OCI-LY1 (cell line): ENCODE results near the gene SHLD1.

ENCODE experiments used
- H2AFZ ChIP-seq: fragments of 200-600 bp; sonication (generic), shearing (Covaris generic); 2 replicates; pipeline ENCODE4 v1.6.0; 2014; ENCODE audit warnings: antibody characterized with exemption, mild to moderate bottlenecking, low read length
- H3F3A ChIP-seq: fragments of 200-600 bp; sonication (generic), shearing (Covaris generic); 2 replicates; pipeline ENCODE4 v1.6.0; 2014; ENCODE audit warnings: mild to moderate bottlenecking, antibody characterized with exemption, low read length, moderate library complexity; ENCODE audit not compliant: insufficient read depth
- H3K27ac ChIP-seq: fragments of 200-600 bp; sonication (generic); 2 replicates; pipeline ENCODE4 v1.5.1; 2014; ENCODE audit warnings: low read length, mixed run types, mild to moderate bottlenecking, low read depth; ENCODE audit not compliant: poor library complexity, severe bottlenecking
- H3K27me3 ChIP-seq: fragments of 200-600 bp; sonication (generic); 2 replicates; pipeline ENCODE4 v1.6.0; 2014; ENCODE audit warnings: antibody characterized with exemption, mild to moderate bottlenecking, low read length, moderate library complexity; ENCODE audit not compliant: insufficient read depth
- H3K36me3 ChIP-seq: fragments of 200-600 bp; sonication (generic); 2 replicates; pipeline ENCODE4 v1.6.1; 2014; ENCODE audit warnings: mild to moderate bottlenecking, antibody characterized with exemption, low read length, moderate library complexity, mixed read lengths; ENCODE audit not compliant: insufficient read depth
- H3K4me1 ChIP-seq: fragments of 200-600 bp; sonication (generic); 2 replicates; pipeline ENCODE4 v1.5.1; 2014; ENCODE audit warnings: mild to moderate bottlenecking, low read length, moderate library complexity; ENCODE audit not compliant: insufficient read depth, severe bottlenecking
- H3K4me2 ChIP-seq: fragments of 200-600 bp; sonication (generic), shearing (Covaris generic); 2 replicates; pipeline ENCODE4 v1.6.1; 2014; ENCODE audit warnings: low read length
- H3K4me3 ChIP-seq: fragments of 200-600 bp; sonication (generic); 2 replicates; pipeline ENCODE4 v1.5.1; 2014; ENCODE audit warnings: low read length, low read depth, mild to moderate bottlenecking, mixed read lengths; ENCODE audit not compliant: poor library complexity, severe bottlenecking
- H3K79me2 ChIP-seq: fragments of 200-600 bp; shearing (Covaris generic); 2 replicates; pipeline ENCODE4 v1.6.1; 2016; ENCODE audit warnings: mixed run types, low read length, mixed read lengths; ENCODE audit not compliant: insufficient read depth
- H3K9ac ChIP-seq: fragments of 200-600 bp; sonication (generic), shearing (Covaris generic); 2 replicates; pipeline ENCODE4 v1.6.1; 2014; ENCODE audit warnings: mild to moderate bottlenecking, low read length, mixed read lengths
- H3K9me2 ChIP-seq: fragments of 200-600 bp; sonication (generic), shearing (Covaris generic); 2 replicates; pipeline ENCODE4 v1.6.1; 2014; ENCODE audit warnings: low read depth, mild to moderate bottlenecking, low read length, mixed read lengths
- H3K9me3 ChIP-seq: fragments of 200-600 bp; shearing (Covaris generic); 2 replicates; pipeline ENCODE4 v1.6.1; 2014; ENCODE audit warnings: low read length, mixed read lengths
- H4K20me1 ChIP-seq: fragments of 200-600 bp; sonication (generic), shearing (Covaris generic); 2 replicates; pipeline ENCODE4 v1.6.0; 2016; ENCODE audit warnings: mild to moderate bottlenecking, low read length; ENCODE audit not compliant: insufficient read depth
- CTCF ChIP-seq: fragments of 200-600 bp; sonication (generic), shearing (Covaris generic); IDR thresholded peaks from 2 replicates; pipeline ENCODE4 v1.5.1; 2017; ENCODE audit warnings: mild to moderate bottlenecking, antibody characterized with exemption, low read length, moderate library complexity, mixed read lengths
- EZH2 ChIP-seq: fragments of 200-600 bp; sonication (generic), shearing (Covaris generic); IDR thresholded peaks from 2 replicates; pipeline ENCODE4 v1.8.0; 2017; ENCODE audit warnings: borderline replicate concordance, mixed run types, mild to moderate bottlenecking, antibody characterized with exemption, low read length, moderate library complexity, mixed read lengths

The SHLD1 gene

GRCh38 chr20:5770987-5771318 lies 20.8 kb downstream of the SHLD1 start:
- H3K9ac ChIP-seq = peak overlapping the region; percentile 44; the same call in 1 of the 2 replicates
- H2AFZ ChIP-seq = no peak overlapping the region
- TF ChIP-seq EZH2 (no peak), CTCF (no peak)
- peaks cover 60% of the 10 kb centered on the region for H3K4me1 ChIP-seq
- H3F3A ChIP-seq = peaks cover 11% of the 10 kb centered on the region; the same call in 1 of the 2 replicates
- H3K36me3 ChIP-seq = peaks cover 45% of the 10 kb centered on the region
- H4K20me1 ChIP-seq = no peaks in the 10 kb centered on the region
- H3K9me3 ChIP-seq = no peaks in the 10 kb centered on the region
- no peaks in the 10 kb centered on the region for H3K9me2 ChIP-seq
- H3K79me2 ChIP-seq = peaks cover 3% of the 10 kb centered on the region; the same call in 1 of the 2 replicates
- peak overlapping the region; percentile 89 for H3K27ac ChIP-seq
- no peak overlapping the region for H3K4me3 ChIP-seq
- H3K4me2 ChIP-seq = peak overlapping the region; percentile 72
- no peaks in the 10 kb centered on the region for H3K27me3 ChIP-seq

DNA sequence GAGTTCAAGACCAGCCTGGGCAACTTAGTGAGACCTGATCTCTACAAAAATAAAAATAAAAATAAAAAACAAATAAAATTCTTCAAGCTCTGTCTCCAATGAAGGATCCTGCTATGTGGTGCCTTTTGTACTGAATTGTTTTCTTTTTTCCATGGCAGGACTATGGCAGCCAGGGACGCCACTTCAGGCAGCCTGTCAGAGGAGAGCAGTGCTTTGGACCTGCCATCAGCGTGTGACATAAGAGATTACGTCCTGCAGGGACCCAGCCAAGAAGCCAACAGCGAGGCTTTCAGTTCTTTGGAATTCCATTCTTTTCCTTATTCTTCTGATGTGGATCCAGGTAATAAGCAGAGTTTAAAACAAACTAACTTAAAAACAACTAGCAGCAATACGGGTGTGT lies 22.5 kb downstream of the SHLD1 start:
- H3K9me2 ChIP-seq = no peaks in the 10 kb centered on the region
- H3K27ac ChIP-seq = no peak overlapping the region
- no peaks in the 10 kb centered on the region for H3K27me3 ChIP-seq
- H2AFZ ChIP-seq = no peak overlapping the region
- 0 out of 2 replicates have a peak, but pooled peaks cover 3% of the 10 kb centered on the region for H3K79me2 ChIP-seq
- peaks cover 11% of the 10 kb centered on the region; the same call in 1 of the 2 replicates for H3F3A ChIP-seq
- no peak overlapping the region for H3K4me3 ChIP-seq
- peaks cover 56% of the 10 kb centered on the region for H3K36me3 ChIP-seq
- no peaks in the 10 kb centered on the region for H3K9me3 ChIP-seq
- no peak for TF ChIP-seq CTCF
- no peak for TF ChIP-seq EZH2
- no peak overlapping the region for H3K9ac ChIP-seq
- peaks cover 42% of the 10 kb centered on the region for H3K4me1 ChIP-seq
- H3K4me2 ChIP-seq = no peak overlapping the region
- H4K20me1 ChIP-seq = no peaks in the 10 kb centered on the region

DNA sequence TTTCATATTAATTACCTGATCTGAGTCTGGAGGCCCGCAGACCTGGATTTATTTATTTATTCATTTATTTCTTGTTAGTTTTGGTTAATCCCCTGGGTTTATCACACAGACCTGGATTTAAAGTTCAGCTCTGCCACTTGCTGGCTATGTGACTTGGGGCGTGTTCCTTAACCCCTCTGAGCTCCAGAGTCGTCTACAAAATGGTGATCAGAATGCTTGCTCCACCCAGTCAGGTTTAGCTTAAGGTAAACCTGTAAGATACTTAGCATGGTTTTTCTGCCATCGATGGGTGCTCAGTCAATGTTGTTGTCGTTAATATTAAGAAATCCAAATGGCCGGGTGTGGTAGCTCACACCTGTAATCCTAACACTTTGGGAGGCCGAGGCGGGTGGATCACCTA lies 23.4 kb downstream of the SHLD1 start:
- H3K4me2 ChIP-seq = no peak overlapping the region
- no peaks in the 10 kb centered on the region for H3K9me2 ChIP-seq

More for the DNA sequence above, 23.4 kb downstream of the SHLD1 start:
- H3K4me1 ChIP-seq = peaks cover 33% of the 10 kb centered on the region
- H3F3A ChIP-seq = peaks cover 11% of the 10 kb centered on the region; the same call in 1 of the 2 replicates
- no peak overlapping the region for H3K27ac ChIP-seq
- no peak overlapping the region for H3K9ac ChIP-seq
- H3K27me3 ChIP-seq = no peaks in the 10 kb centered on the region
- H3K36me3 ChIP-seq = peaks cover 58% of the 10 kb centered on the region
- no peaks in the 10 kb centered on the region for H3K9me3 ChIP-seq
- no peaks in the 10 kb centered on the region for H4K20me1 ChIP-seq
- no peak overlapping the region for H2AFZ ChIP-seq
- TF ChIP-seq EZH2 = no peak
- no peak for TF ChIP-seq CTCF
- H3K79me2 ChIP-seq = 0 out of 2 replicates have a peak, but pooled peaks cover 3% of the 10 kb centered on the region
- H3K4me3 ChIP-seq = no peak overlapping the region
